H1 (cell line): ENCODE data around the gene DAZAP1. TPM values are rescaled to one million over a fixed set of nuclear protein-coding genes. Genes with fewer than 3 reads are reported as not detected.

ENCODE experiments used
- CTCF ChIA-PET: fragments of 300-600 bp; sonication (Branson Sonifier 250); formaldehyde crosslinking; loops from one replicate; lab custom pipeline; 2021; ENCODE audit not compliant: partially characterized antibody; lab: Charles Lee
- POLR2A ChIA-PET: fragments of 300-600 bp; sonication (Branson Sonifier 250); formaldehyde crosslinking; loops from one replicate; lab custom pipeline; 2021; ENCODE audit warnings: inconsistent platforms; ENCODE audit not compliant: partially characterized antibody; lab: Charles Lee
- DNase-seq, 2 experiments: peaks; one replicate each; pipeline versions ENCODE4 v3.0.0 to v3.0.0-alpha.2; 2010 to 2022; ENCODE audit warnings: low spot score in 2 of 2, low read depth in 1 of 2, mixed read lengths in 1 of 2
- FAIRE-seq: peaks from 2 replicates; lab custom pipeline; 2011; peaks lifted over from hg19 to GRCh38; lab: Jason Lieb, UNC
- H2AFZ ChIP-seq: 2 replicates; pipeline ENCODE4 v1.8.1; 2012; ENCODE audit warnings: low read length, inconsistent platforms
- H2AK5ac ChIP-seq: 2 replicates; pipeline ENCODE4 v1.6.1; 2013; ENCODE audit warnings: low read depth, low read length
- H2BK120ac ChIP-seq: replicated peaks from 2 replicates; pipeline ENCODE3; 2013; ENCODE audit warnings: low read depth, low read length, inconsistent platforms
- H2BK12ac ChIP-seq: 2 replicates; pipeline ENCODE4 v1.6.1; 2013; ENCODE audit warnings: low read depth, low read length
- H2BK15ac ChIP-seq: 2 replicates; pipeline ENCODE4 v1.6.1; 2013; ENCODE audit warnings: low read length
- H2BK20ac ChIP-seq: 2 replicates; pipeline ENCODE4 v1.6.1; 2013; ENCODE audit warnings: low read length
- H2BK5ac ChIP-seq: 2 replicates; pipeline ENCODE4 v1.6.1; 2013; ENCODE audit warnings: low read depth, low read length
- H3K14ac ChIP-seq: 2 replicates; pipeline ENCODE4 v1.6.1; 2013; ENCODE audit warnings: inconsistent platforms; ENCODE audit not compliant: insufficient read length
- H3K18ac ChIP-seq: 2 replicates; pipeline ENCODE4 v1.6.1; 2013; ENCODE audit warnings: low read length; ENCODE audit errors: extremely low read depth
- H3K23ac ChIP-seq: 2 replicates; pipeline ENCODE4 v1.6.1; 2013; ENCODE audit warnings: inconsistent platforms; ENCODE audit not compliant: insufficient read length
- H3K23me2 ChIP-seq: 2 replicates; pipeline ENCODE4 v1.6.1; 2013; ENCODE audit warnings: low read depth, low read length
- H3K27ac ChIP-seq: 2 replicates; pipeline ENCODE4 v1.6.1; 2011; ENCODE audit warnings: low read depth, low read length, inconsistent platforms
- H3K27me3 ChIP-seq, 4 experiments: replicated peaks in 1 of 4; 1 replicate in 1 of 4; 2 replicates in 3 of 4; pipeline versions ENCODE4 v1.6.1 to v1.8.1; 2011 to 2013; ENCODE audit warnings: low read length in 3 of 4, mild to moderate bottlenecking in 3 of 4, inconsistent platforms in 2 of 4, mixed read lengths in 2 of 4, moderate library complexity in 1 of 4; ENCODE audit not compliant: control insufficient read depth in 3 of 4, insufficient read depth in 3 of 4; ENCODE audit errors: extremely low read depth in 1 of 4
- H3K36me3 ChIP-seq, 4 experiments: 2 replicates each; pipeline versions ENCODE4 v1.6.1 to v1.8.1; 2011 to 2013; ENCODE audit warnings: mild to moderate bottlenecking in 4 of 4, low read length in 3 of 4, moderate library complexity in 2 of 4, control low read depth in 1 of 4, inconsistent platforms in 1 of 4; ENCODE audit not compliant: insufficient read depth in 4 of 4, control insufficient read depth in 2 of 4
- H3K4ac ChIP-seq: replicated peaks from 2 replicates; pipeline ENCODE3; 2013; ENCODE audit warnings: low read length, low read depth, mixed read lengths, inconsistent platforms; ENCODE audit not compliant: insufficient read length
- H3K4me1 ChIP-seq, 4 experiments: replicated peaks in 1 of 4; 1 replicate in 1 of 4; 2 replicates in 3 of 4; pipeline versions ENCODE4 v1.6.1 to v1.8.1; 2011 to 2013; ENCODE audit warnings: low read length in 3 of 4, inconsistent platforms in 2 of 4, mixed read lengths in 1 of 4; ENCODE audit not compliant: insufficient read depth in 4 of 4, control insufficient read depth in 3 of 4
- H3K4me2 ChIP-seq, 2 experiments: 2 replicates each; pipeline versions ENCODE4 v1.6.1 to v1.8.1; 2011 to 2013; ENCODE audit warnings: low read depth in 2 of 2, low read length in 2 of 2, control low read depth in 1 of 2, inconsistent platforms in 1 of 2, mild to moderate bottlenecking in 1 of 2; ENCODE audit not compliant: insufficient read depth in 1 of 2
- H3K4me3 ChIP-seq, 4 experiments: fragments of 200-600, 300-600 bp in 1 of 4; sonication (generic), shearing (Covaris generic), sonication (Bioruptor Twin) in 1 of 4; 2 replicates each; pipeline versions ENCODE4 v1.5.1 to v1.8.1; 2011 to 2016; ENCODE audit warnings: low read length in 4 of 4, low read depth in 3 of 4, control low read depth in 2 of 4, inconsistent platforms in 2 of 4, mild to moderate bottlenecking in 2 of 4, mixed read lengths in 1 of 4, moderate library complexity in 1 of 4; ENCODE audit not compliant: insufficient read depth in 2 of 4; ENCODE audit errors: extremely low read depth in 1 of 4
- H3K56ac ChIP-seq: replicated peaks from 2 replicates; pipeline ENCODE3; 2013; ENCODE audit warnings: low read depth, mild to moderate bottlenecking, mixed read lengths, low read length, inconsistent platforms; ENCODE audit not compliant: insufficient read length
- H3K79me1 ChIP-seq: 2 replicates; pipeline ENCODE4 v1.6.1; 2013; ENCODE audit warnings: low read depth, low read length, control low read depth
- H3K79me2 ChIP-seq, 2 experiments: 2 replicates each; pipeline versions ENCODE4 v1.6.1 to v1.8.1; 2012 to 2013; ENCODE audit warnings: low read length in 2 of 2, mild to moderate bottlenecking in 2 of 2, inconsistent platforms in 1 of 2; ENCODE audit not compliant: insufficient read depth in 2 of 2, control insufficient read depth in 1 of 2
- H3K9ac ChIP-seq, 4 experiments: replicated peaks in 1 of 4; 1 replicate in 1 of 4; 2 replicates in 3 of 4; pipeline versions ENCODE4 v1.6.1 to v1.8.1; 2011 to 2013; ENCODE audit warnings: low read depth in 3 of 4, low read length in 3 of 4, control low read depth in 2 of 4, mild to moderate bottlenecking in 2 of 4, moderate library complexity in 2 of 4, inconsistent platforms in 1 of 4; ENCODE audit errors: extremely low read depth in 1 of 4
- H3K9me3 ChIP-seq, 2 experiments: 2 replicates each; pipeline versions ENCODE4 v1.6.1 to v1.8.1; 2012 to 2013; ENCODE audit warnings: mild to moderate bottlenecking in 2 of 2, moderate library complexity in 2 of 2, control low read depth in 1 of 2, inconsistent platforms in 1 of 2, low read depth in 1 of 2, low read length in 1 of 2, mixed read lengths in 1 of 2; ENCODE audit not compliant: insufficient read depth in 2 of 2
- H4K20me1 ChIP-seq, 2 experiments: replicated peaks in 1 of 2; 2 replicates each; pipeline versions ENCODE3 to v1.8.1; 2011 to 2013; ENCODE audit warnings: inconsistent platforms in 2 of 2, low read length in 2 of 2, mild to moderate bottlenecking in 1 of 2; ENCODE audit not compliant: insufficient read depth in 2 of 2, control insufficient read depth in 1 of 2
- H4K5ac ChIP-seq: 2 replicates; pipeline ENCODE4 v1.6.1; 2013; ENCODE audit warnings: low read length, low read depth, mixed read lengths, inconsistent platforms; ENCODE audit not compliant: insufficient read length
- H4K8ac ChIP-seq: 2 replicates; pipeline ENCODE4 v1.8.0; 2013; ENCODE audit warnings: mild to moderate bottlenecking, moderate library complexity, low read length, inconsistent platforms; ENCODE audit not compliant: insufficient read depth; ENCODE audit errors: extremely low read depth
- H4K91ac ChIP-seq: replicated peaks from 2 replicates; pipeline ENCODE3; 2013; ENCODE audit warnings: low read length, mixed read lengths, inconsistent platforms; ENCODE audit not compliant: insufficient read length
- CHD1 ChIP-seq: IDR thresholded peaks from 2 replicates; pipeline ENCODE4 v1.6.1; 2012; ENCODE audit warnings: low read depth, low read length, improper control_type of control experiment
- E2F6 ChIP-seq: IDR thresholded peaks from 2 replicates; pipeline ENCODE4 v1.6.1; 2012; ENCODE audit warnings: inconsistent platforms
- EP300 ChIP-seq, 2 experiments: IDR thresholded peaks; 1 replicate in 1 of 2; 2 replicates in 1 of 2; pipeline ENCODE4 v1.6.1; 2011 to 2012; ENCODE audit warnings: low read depth in 2 of 2, low read length in 2 of 2, mild to moderate bottlenecking in 2 of 2, borderline replicate concordance in 1 of 2, inconsistent platforms in 1 of 2, moderate library complexity in 1 of 2
- GABPA ChIP-seq: IDR thresholded peaks from 2 replicates; pipeline ENCODE4 v1.6.1; 2011; ENCODE audit warnings: mild to moderate bottlenecking, low read length, moderate library complexity, borderline replicate concordance; ENCODE audit not compliant: insufficient read depth
- HDAC2 ChIP-seq, 2 experiments: fragments of 300-600 bp in 1 of 2; sonication (generic) in 1 of 2; IDR thresholded peaks; 2 replicates each; pipeline ENCODE4 v1.6.1; 2011 to 2012; ENCODE audit warnings: low read depth in 2 of 2, low read length in 2 of 2, mild to moderate bottlenecking in 2 of 2, moderate library complexity in 2 of 2, borderline replicate concordance in 1 of 2, inconsistent platforms in 1 of 2
- JUND ChIP-seq: IDR thresholded peaks from 2 replicates; pipeline ENCODE4 v1.6.1; 2011; ENCODE audit warnings: mild to moderate bottlenecking, improper control_type of control experiment, low read length
- SIN3A ChIP-seq, 2 experiments: IDR thresholded peaks in 1 of 2; conservative IDR thresholded peaks in 1 of 2; 2 replicates each; pipeline ENCODE4 v1.6.1; 2011 to 2012; ENCODE audit warnings: low read length in 2 of 2, improper control_type of control experiment in 1 of 2, low read depth in 1 of 2, mild to moderate bottlenecking in 1 of 2
- SP1 ChIP-seq: IDR thresholded peaks from 2 replicates; pipeline ENCODE4 v1.6.1; 2011; ENCODE audit warnings: low read depth, low read length
- SP2 ChIP-seq: IDR thresholded peaks from 2 replicates; pipeline ENCODE4 v1.6.1; 2012; ENCODE audit warnings: mild to moderate bottlenecking, low read length, inconsistent platforms
- SUZ12 ChIP-seq: fragments of 200-600 bp; sonication (generic); IDR thresholded peaks from 2 replicates; pipeline ENCODE4 v1.6.1; 2012; ENCODE audit warnings: mild to moderate bottlenecking, inconsistent platforms, low read length, moderate library complexity, mixed read lengths
- WGBS, 2 experiments: shearing (Covaris generic) in 1 of 2; methylation state at CpG; one replicate each; pipeline versions ENCODE4 v1.1.6 to v1.1.7; 2013 to 2015; ENCODE audit warnings: low lambda C conversion rate in 2 of 2, mixed read lengths in 2 of 2, inconsistent platforms in 1 of 2, low coverage in 1 of 2, missing lambda C conversion rate in 1 of 2; ENCODE audit not compliant: insufficient replicate concordance in 2 of 2, insufficient coverage in 1 of 2, insufficient read length in 1 of 2; ENCODE audit errors: extremely low coverage in 1 of 2, missing lambda C conversion rate in 1 of 2; 5-methylcytosine and 5-hydroxymethylcytosine counted together
- polyA plus RNA-seq, 7 experiments: library from polyadenylated mRNA; depleted of rRNA in 3 of 7; stranded (reverse) in 5 of 7; unstranded in 2 of 7; fragments of >200 nt in 5 of 7; fragments of 200-250 nt in 2 of 7; gene quantifications; 1 replicate in 5 of 7; 2 replicates in 1 of 7; 4 replicates in 1 of 7; pipeline versions ENCODE4 v1.2.1 to v1.2.3, GENCODE V29; 2011 to 2013; ENCODE audit warnings: missing spikeins in 2 of 7, mixed read lengths in 2 of 7
- total RNA-seq: library from RNA; stranded (reverse); fragmentation: NEBNext Ultra II Directional; extraction: Animal tissue kit (Norgen Biotek cat#: 25700); gene quantifications from 2 replicates; pipeline ENCODE4 v1.2.1, GENCODE V29; 2021

The DAZAP1 gene
- total and polyA plus RNA-seq, 2 of the 8 experiments (the other 6 are each of a cell fraction or from before 2014, with no cell fraction given) = 79.6 to 341 TPM

- Histone ChIP-seq H3K9ac (no peak overlapping the region), H3K23ac (no peak overlapping the region), H2BK12ac (no peak overlapping the region), H3K27me3 (peaks cover 53 to 73% (median 70%) of the 10 kb centered on the region in 4 experiments), H3K27ac (no peak overlapping the region), H2AK5ac (no peak overlapping the region), H4K5ac (no peak overlapping the region), H2BK15ac (no peak overlapping the region), H4K91ac (no peak overlapping the region), H3K4me3 (peak overlapping the region; percentile 29 to 56 (median 36)), H4K20me1 (peaks cover 24 to 55% of the 10 kb centered on the region in 2 experiments), H2BK20ac (no peak overlapping the region), H2AFZ (no peak overlapping the region), H3K14ac (no peak overlapping the region), H3K79me2 (no peaks in the 10 kb centered on the region), H3K4ac (no peak overlapping the region), H2BK120ac (no peak overlapping the region), H3K9me3 (peaks cover 0 to 3% of the 10 kb centered on the region in 2 experiments; a peak in 1 of 4 replicates), H3K18ac (no peak overlapping the region; the same call in 1 of the 2 replicates), H3K79me1 (no peaks in the 10 kb centered on the region), H3K4me2 (peak overlapping the region; percentile 86 to 91), H3K4me1 (peaks cover 0 to 41% (median 21%) of the 10 kb centered on the region in 4 experiments; a peak in 5 of 7 replicates), H4K8ac (no peak overlapping the region; the same call in 1 of the 2 replicates), H3K56ac (no peak overlapping the region), H3K36me3 (peaks cover 0 to 38% (median 0%) of the 10 kb centered on the region in 4 experiments; a peak in 2 of 8 replicates), H2BK5ac (no peak overlapping the region), H3K23me2 (peaks cover 10% of the 10 kb centered on the region; the same call in 1 of the 2 replicates)
- WGBS, 2 experiments = 19% methylated on average over 28 of the region's 28 CpGs; no CpG with 5 or more reads in 1 of the 2 experiments
- ChIA-PET CTCF (interaction anchor here (0.7 to 1.9 kb wide), 9 partner anchors 8 to 187 kb away, joined by 3 to 10 read pairs (median 4); no protein-coding TSS in a partner anchor), POLR2A (interaction anchor here (0.6 to 2.5 kb wide), 14 partner anchors 13 to 375 kb away, joined by 3 to 11 read pairs (median 4); partner anchors contain the start of genes ADAMTSL5 and CIRBP)
- DNase-seq = peak in 1 of 2 experiments; percentile 82
- no peak for TF ChIP-seq E2F6
- TF ChIP-seq SUZ12 = 0 out of 2 replicates have a peak, but pooled peaks have one; percentile 25
- peak; percentile 68 for TF ChIP-seq CHD1
- no peak for TF ChIP-seq SP2
- 0 out of 2 replicates have a peak, but pooled peaks have one; percentile 77 for TF ChIP-seq GABPA
- peak in 1 of 2 experiments; percentile 58; a peak in 1 of 4 replicates for TF ChIP-seq SIN3A (conservative IDR thresholded peaks at IDR 0.05 in 1 of 2, IDR thresholded peaks at IDR 0.05 in 1 of 2; ENCODE audit: low read depth in 1 of 2, low read length in 2 of 2)
- TF ChIP-seq SP1 = no peak
- TF ChIP-seq JUND = 0 out of 2 replicates have a peak, but pooled peaks have one; percentile 33
- TF ChIP-seq HDAC2 (IDR thresholded peaks at IDR 0.05; ENCODE audit: borderline replicate concordance in 1 of 2, low read depth in 2 of 2, low read length in 2 of 2) = no peak
- TF ChIP-seq EP300 (IDR thresholded peaks at IDR 0.05; ENCODE audit: borderline replicate concordance in 1 of 2, low read depth in 2 of 2, low read length in 2 of 2) = peak in 1 of 2 experiments; percentile 83; a peak in 1 of 3 replicates
- FAIRE-seq = no peak
Measured at GRCh38 chr19:1471010-1471514, 63.7 kb downstream of the DAZAP1 start.
